Colonic mucosa (tissue), 4 donors: ENCODE results near the gene USH1C. TPM values are rescaled to one million over a fixed set of nuclear protein-coding genes. Genes with fewer than 3 reads are reported as not detected.

Source experiments
- DNase-seq: peaks from one replicate; pipeline ENCODE4 v3.0.0-alpha.2; 2020
- H3K27ac ChIP-seq: fragments of 200-600 bp; one replicate; pipeline ENCODE4 v1.8.0; 2021
- H3K27me3 ChIP-seq: fragments of 200-600 bp; one replicate; pipeline ENCODE4 v1.8.0; 2021
- H3K36me3 ChIP-seq: fragments of 200-600 bp; one replicate; pipeline ENCODE4 v1.8.0; 2021
- H3K4me1 ChIP-seq: fragments of 200-600 bp; one replicate; pipeline ENCODE4 v1.8.0; 2021; ENCODE audit warnings: mild to moderate bottlenecking
- H3K4me3 ChIP-seq: fragments of 200-600 bp; one replicate; pipeline ENCODE4 v1.8.0; 2021
- H3K9ac ChIP-seq, 2 donors: one replicate each; pipeline ENCODE4 v1.7.0; 2013; ENCODE audit warnings: control low read depth in 2 of 2, low read depth in 2 of 2, low read length in 2 of 2
- H3K9me3 ChIP-seq: fragments of 200-600 bp; one replicate; pipeline ENCODE4 v1.8.0; 2021
- CTCF ChIP-seq: fragments of 200-600 bp; IDR thresholded peaks from one replicate; pipeline ENCODE4 v1.8.0; 2022; ENCODE audit warnings: antibody characterized with exemption, mild to moderate bottlenecking
- intact Hi-C: fragments of 100-400 bp; cut with DNase I; formaldehyde crosslinking; loops from one replicate; pipeline ENCODE4 v1.14.1; 2022
- total RNA-seq, 2 donors: library from RNA; stranded (reverse); fragmentation: NEBNext Ultra II Directional in 1 of 2; extraction: Animal tissue kit (Norgen Biotek cat#: 25700) in 1 of 2; gene quantifications; one replicate each; pipeline ENCODE4 v1.2.1, GENCODE V29; 2021
- donor health status: healthy.
- donor health status: DM: no; HTN: no; CAD: no.
- donor health status: DM: no; HTN: no; CAD: no.

Gene USH1C
- total RNA-seq, 2 donors from 2014 or later: 143 to 161 TPM

GRCh38 chr11:17568944-17569343 is 24.7 kb upstream of the USH1C start:
- Histone ChIP-seq H3K36me3 (no peaks in the 10 kb centered on the region), H3K27me3 (no peaks in the 10 kb centered on the region), H3K27ac (no peak overlapping the region), H3K9me3 (no peaks in the 10 kb centered on the region), H3K4me1 (no peaks in the 10 kb centered on the region), H3K4me3 (no peak overlapping the region), H3K9ac (no peak overlapping the region)
- intact Hi-C loops: no loop called here
- DNase-seq: no peak
- no peak for TF ChIP-seq CTCF

GRCh38 chr11:17564687-17565042 is 20.4 kb upstream of the USH1C start:
- H3K4me1 ChIP-seq: no peaks in the 10 kb centered on the region
- no peaks in the 10 kb centered on the region for H3K27me3 ChIP-seq
- DNase-seq: peak; percentile 17
- H3K9ac ChIP-seq: no peak overlapping the region
- TF ChIP-seq CTCF: no peak
- no peaks in the 10 kb centered on the region for H3K36me3 ChIP-seq
- H3K4me3 ChIP-seq: no peak overlapping the region
- H3K27ac ChIP-seq: no peak overlapping the region
- H3K9me3 ChIP-seq: no peaks in the 10 kb centered on the region
- intact Hi-C loops: no loop called here

GRCh38 chr11:17563961-17564686 is 19.9 kb upstream of the USH1C start:
- no peak for TF ChIP-seq CTCF
- Histone ChIP-seq H3K27me3 (no peaks in the 10 kb centered on the region), H3K36me3 (no peaks in the 10 kb centered on the region), H3K27ac (no peak overlapping the region), H3K4me3 (no peak overlapping the region), H3K4me1 (no peaks in the 10 kb centered on the region), H3K9me3 (no peaks in the 10 kb centered on the region), H3K9ac (no peak overlapping the region)
- intact Hi-C loops: no loop called here
- DNase-seq: peak; percentile 14

GRCh38 chr11:17563231-17563646 is 19.0 kb upstream of the USH1C start:
- TF ChIP-seq CTCF: no peak
- Histone ChIP-seq H3K4me3 (no peak overlapping the region), H3K27me3 (no peaks in the 10 kb centered on the region)

GRCh38 chr11:17561526-17561925 is 17.3 kb upstream of the USH1C start:
- Histone ChIP-seq H3K9me3 (no peaks in the 10 kb centered on the region), H3K27me3 (no peaks in the 10 kb centered on the region), H3K9ac (no peak overlapping the region), H3K36me3 (no peaks in the 10 kb centered on the region), H3K4me3 (no peak overlapping the region), H3K27ac (no peak overlapping the region), H3K4me1 (no peaks in the 10 kb centered on the region)
- no peak for TF ChIP-seq CTCF
- intact Hi-C loops: no loop called here
- DNase-seq: peak; percentile 11

More at GRCh38 chr11:17563231-17563646, 19.0 kb upstream of the USH1C start:
- peak; percentile 14 for DNase-seq
- Histone ChIP-seq H3K27ac (no peak overlapping the region), H3K4me1 (no peaks in the 10 kb centered on the region), H3K36me3 (no peaks in the 10 kb centered on the region), H3K9ac (no peak overlapping the region), H3K9me3 (no peaks in the 10 kb centered on the region)
- intact Hi-C loops: no loop called here
